ENCODE data around the gene SEMA3A.
"Not testable (repeated sequence)": the region's sequence is repeated elsewhere in the genome, so short reads cannot be mapped to it uniquely, and the experiment has no call there.

- not testable (repeated sequence) for TF ChIP-seq POLR2AphosphoS5, CTCF (IDR thresholded peaks at IDR 0.05)
These were observed 139.4 kb downstream of the SEMA3A start for GRCh38 chr7:84055199-84055598.

Data from sigmoid colon (tissue), 4 donors.